ENCODE results near the gene VTI1A. TPM values are rescaled to one million over a fixed set of nuclear protein-coding genes. Genes with fewer than 3 reads are reported as not detected.

VTI1A gene
- total RNA-seq, 2 donors from 2014 or later = 53.3 to 57.5 TPM

DNA sequence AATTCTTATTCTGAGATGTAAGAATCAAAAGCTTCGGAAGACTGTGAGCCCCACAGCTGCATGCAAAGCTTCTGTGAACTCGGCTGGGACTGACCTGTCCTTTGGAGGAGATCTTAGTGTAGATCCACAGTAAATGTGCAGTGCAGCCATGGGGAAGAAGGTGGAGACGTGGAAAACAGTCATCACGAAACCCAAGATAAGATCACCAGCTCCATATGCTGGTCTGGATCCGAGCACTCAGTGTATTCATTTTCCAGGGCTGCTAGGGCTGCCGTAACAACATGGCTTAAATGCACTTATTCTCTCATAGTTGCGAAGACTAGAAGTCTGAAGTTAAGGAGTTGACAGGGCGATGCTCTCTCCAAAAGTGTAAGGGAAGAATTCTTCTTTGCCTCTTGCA lies 360.0 kb downstream of the VTI1A start:
- Histone ChIP-seq H3K4me3 (no peak overlapping the region), H3K9me3 (no peaks in the 10 kb centered on the region), H3K36me3 (no peaks in the 10 kb centered on the region), H3K4me1 (replicated peaks) (peaks cover under 1% of the 10 kb centered on the region), H3K27me3 (replicated peaks; ENCODE audit: insufficient read depth) (no peaks in the 10 kb centered on the region), H3K27ac (no peak overlapping the region)
- intact Hi-C loops (cut with DNase I) = no loop called here
- no peak for DNase-seq (ENCODE audit: low spot score)
- TF ChIP-seq, protein P1, sequence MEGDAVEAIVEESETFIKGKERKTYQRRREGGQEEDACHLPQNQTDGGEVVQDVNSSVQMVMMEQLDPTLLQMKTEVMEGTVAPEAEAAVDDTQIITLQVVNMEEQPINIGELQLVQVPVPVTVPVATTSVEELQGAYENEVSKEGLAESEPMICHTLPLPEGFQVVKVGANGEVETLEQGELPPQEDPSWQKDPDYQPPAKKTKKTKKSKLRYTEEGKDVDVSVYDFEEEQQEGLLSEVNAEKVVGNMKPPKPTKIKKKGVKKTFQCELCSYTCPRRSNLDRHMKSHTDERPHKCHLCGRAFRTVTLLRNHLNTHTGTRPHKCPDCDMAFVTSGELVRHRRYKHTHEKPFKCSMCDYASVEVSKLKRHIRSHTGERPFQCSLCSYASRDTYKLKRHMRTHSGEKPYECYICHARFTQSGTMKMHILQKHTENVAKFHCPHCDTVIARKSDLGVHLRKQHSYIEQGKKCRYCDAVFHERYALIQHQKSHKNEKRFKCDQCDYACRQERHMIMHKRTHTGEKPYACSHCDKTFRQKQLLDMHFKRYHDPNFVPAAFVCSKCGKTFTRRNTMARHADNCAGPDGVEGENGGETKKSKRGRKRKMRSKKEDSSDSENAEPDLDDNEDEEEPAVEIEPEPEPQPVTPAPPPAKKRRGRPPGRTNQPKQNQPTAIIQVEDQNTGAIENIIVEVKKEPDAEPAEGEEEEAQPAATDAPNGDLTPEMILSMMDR (IDR thresholded peaks at IDR 0.05) = no peak
- TF ChIP-seq POLR2A (IDR thresholded peaks at IDR 0.05) (no peak), POLR2AphosphoS5 (IDR thresholded peaks at IDR 0.05) (no peak)
- WGBS = 92% methylated on average over 8 of the region's 8 CpGs

DNA sequence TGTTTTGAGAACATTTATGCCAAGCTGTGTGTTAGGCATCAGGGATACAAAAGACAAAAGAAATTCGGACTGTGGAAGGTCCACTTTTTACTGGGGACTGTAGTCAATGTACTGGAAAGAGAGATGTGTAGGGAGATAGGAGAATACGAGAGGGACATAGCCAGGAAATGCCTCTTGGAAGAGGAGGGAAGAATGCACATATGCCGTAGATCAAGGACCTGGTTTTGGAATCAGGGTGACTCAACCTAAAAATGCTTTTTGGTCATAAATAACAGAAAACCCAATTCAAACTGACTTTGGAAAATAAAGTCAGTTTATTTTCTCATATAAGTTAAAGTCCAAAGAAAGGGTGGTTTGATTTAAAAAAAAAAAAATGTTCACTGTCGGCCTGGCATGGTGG lies 362.7 kb downstream of the VTI1A start:
- H3K4me3 ChIP-seq = no peak overlapping the region
- no peak overlapping the region for H3K27ac ChIP-seq
- peaks cover 4% of the 10 kb centered on the region for H3K4me1 ChIP-seq (replicated peaks)
- WGBS = 85% methylated on average over 4 of the region's 4 CpGs
- TF ChIP-seq POLR2AphosphoS5 (IDR thresholded peaks at IDR 0.05) (no peak), POLR2A (IDR thresholded peaks at IDR 0.05) (no peak)
- TF ChIP-seq, protein P1 (IDR thresholded peaks at IDR 0.05) = no peak
- intact Hi-C loops (cut with DNase I) = no loop called here
- no peaks in the 10 kb centered on the region for H3K36me3 ChIP-seq
- H3K9me3 ChIP-seq = no peaks in the 10 kb centered on the region
- no peaks in the 10 kb centered on the region for H3K27me3 ChIP-seq (replicated peaks; ENCODE audit: insufficient read depth)
- no peak for DNase-seq (ENCODE audit: low spot score)

DNA sequence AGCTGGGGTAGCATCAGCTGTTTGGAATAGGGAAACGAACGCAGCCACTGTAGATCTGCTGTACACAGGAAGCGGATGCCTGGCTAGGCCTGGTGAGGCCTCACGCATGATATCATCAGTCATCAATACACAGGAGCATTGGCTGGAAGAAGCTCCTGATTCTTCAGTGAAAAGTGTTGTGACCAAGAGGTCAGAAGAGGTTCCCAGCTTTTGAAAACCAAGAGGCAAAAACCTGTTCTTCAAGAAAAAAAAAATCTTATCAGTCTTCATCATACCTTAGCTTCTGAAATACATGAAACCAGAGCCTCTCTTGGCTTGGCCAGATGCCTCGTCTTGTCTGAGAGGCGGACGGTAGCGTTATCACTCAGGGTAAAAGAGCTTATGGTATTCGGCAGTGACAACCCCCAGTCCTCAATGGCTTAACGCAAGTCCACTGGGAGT lies 363.7 kb downstream of the VTI1A start:
- Histone ChIP-seq H3K27me3 (replicated peaks; ENCODE audit: insufficient read depth) (no peaks in the 10 kb centered on the region), H3K4me3 (no peak overlapping the region), H3K4me1 (replicated peaks) (peaks cover 4% of the 10 kb centered on the region), H3K36me3 (no peaks in the 10 kb centered on the region), H3K27ac (no peak overlapping the region), H3K9me3 (no peaks in the 10 kb centered on the region)
- DNase-seq (ENCODE audit: low spot score) = no peak
- TF ChIP-seq, protein P1 (IDR thresholded peaks at IDR 0.05) = no peak
- TF ChIP-seq POLR2A (IDR thresholded peaks at IDR 0.05) (no peak), POLR2AphosphoS5 (IDR thresholded peaks at IDR 0.05) (no peak)
- WGBS = 57% methylated on average over 10 of the region's 10 CpGs
- intact Hi-C loops (cut with DNase I) = no loop called here

DNA sequence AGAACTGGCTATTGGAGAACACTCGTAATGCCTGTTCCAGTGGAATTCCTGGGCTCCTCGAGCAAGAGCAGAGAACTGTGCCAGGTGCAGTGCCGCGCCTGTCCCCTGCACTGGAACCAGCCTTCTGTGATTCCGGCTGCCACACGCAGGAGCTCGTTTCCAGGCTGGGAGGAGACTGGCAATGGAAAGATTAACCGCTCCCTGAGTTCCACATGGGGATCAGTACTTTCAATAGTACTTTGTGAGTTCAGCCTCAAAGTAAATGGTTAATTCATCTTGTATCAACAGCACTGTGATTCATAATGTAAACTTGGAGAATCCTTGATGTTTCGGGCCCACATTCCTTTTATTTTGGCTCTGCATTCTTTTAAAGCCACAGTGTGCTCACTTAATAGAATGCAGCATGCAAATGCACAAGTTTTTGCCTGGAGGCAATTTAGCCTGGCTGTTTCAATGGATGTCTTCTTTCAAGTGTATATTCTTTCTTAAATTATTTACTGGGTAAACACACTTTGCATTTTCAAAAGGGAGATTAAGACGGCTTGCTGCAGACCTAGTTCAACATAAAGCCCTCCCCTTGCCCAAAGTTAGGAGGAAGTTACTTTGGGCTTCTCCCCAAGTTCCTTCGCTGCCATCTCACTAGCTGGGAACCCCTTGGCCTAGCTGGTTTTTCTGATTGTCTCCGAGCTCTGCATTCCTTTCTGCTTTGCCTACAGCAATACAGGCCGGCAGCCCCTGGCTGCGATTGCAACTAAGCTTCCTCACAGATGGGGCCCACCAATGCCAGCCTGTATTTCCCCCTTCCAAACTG lies 364.9 kb downstream of the VTI1A start:
- intact Hi-C loops (cut with DNase I) = no loop called here
- Histone ChIP-seq H3K9me3 (no peaks in the 10 kb centered on the region), H3K27me3 (replicated peaks; ENCODE audit: insufficient read depth) (no peaks in the 10 kb centered on the region), H3K4me1 (replicated peaks) (peaks cover 4% of the 10 kb centered on the region), H3K27ac (peak overlapping the region in 1 of 2 donors; percentile 30), H3K36me3 (no peaks in the 10 kb centered on the region), H3K4me3 (no peak overlapping the region)
- peak; percentile 87 for DNase-seq (ENCODE audit: low spot score)
- 17% methylated on average over 14 of the region's 14 CpGs for whole genome bisulfite sequencing
- TF ChIP-seq POLR2A (IDR thresholded peaks at IDR 0.05) (no peak), POLR2AphosphoS5 (IDR thresholded peaks at IDR 0.05) (peak; percentile 81)
- TF ChIP-seq, protein P1 (IDR thresholded peaks at IDR 0.05) = peak in 1 of 4 experiments; percentile 17

DNA sequence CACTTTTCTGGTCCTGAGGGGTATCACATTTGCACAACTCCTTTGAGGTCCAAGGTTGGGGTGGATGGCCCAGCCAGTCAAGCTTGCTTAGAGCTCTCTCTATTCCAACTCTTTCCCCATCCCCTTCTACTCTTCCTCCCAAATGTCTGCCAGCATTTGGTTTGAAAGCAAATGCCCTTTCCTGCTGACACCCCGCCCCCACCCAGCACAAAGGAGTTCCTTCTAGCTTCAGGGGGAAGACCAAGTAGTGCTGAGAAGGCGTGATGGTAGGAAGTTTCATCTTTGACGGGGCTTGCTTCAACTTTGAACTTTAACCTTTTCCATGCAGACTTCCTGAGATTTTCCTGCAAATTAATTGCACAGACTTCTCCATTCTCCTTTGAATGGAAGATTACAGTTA lies 365.6 kb downstream of the VTI1A start:
- WGBS = 74% methylated on average over 3 of the region's 3 CpGs
- Histone ChIP-seq H3K27ac (no peak overlapping the region), H3K27me3 (replicated peaks; ENCODE audit: insufficient read depth) (no peaks in the 10 kb centered on the region), H3K36me3 (no peaks in the 10 kb centered on the region), H3K4me1 (replicated peaks) (peaks cover 4% of the 10 kb centered on the region), H3K4me3 (no peak overlapping the region), H3K9me3 (no peaks in the 10 kb centered on the region)
- DNase-seq (ENCODE audit: low spot score) = no peak
- TF ChIP-seq POLR2A (IDR thresholded peaks at IDR 0.05) = no peak
- TF ChIP-seq, protein P1 (IDR thresholded peaks at IDR 0.05) = no peak
- intact Hi-C loops (cut with DNase I) = no loop called here
